ENCODE measurements around the gene APOC3. TPM values are rescaled to one million over a fixed set of nuclear protein-coding genes. Genes with fewer than 3 reads are reported as not detected.
"Not testable (repeated sequence)": the region's sequence is repeated elsewhere in the genome, so short reads cannot be mapped to it uniquely, and the experiment has no call there.

The APOC3 gene
- polyA plus RNA-seq, 1 donor = 1,751 TPM

DNA sequence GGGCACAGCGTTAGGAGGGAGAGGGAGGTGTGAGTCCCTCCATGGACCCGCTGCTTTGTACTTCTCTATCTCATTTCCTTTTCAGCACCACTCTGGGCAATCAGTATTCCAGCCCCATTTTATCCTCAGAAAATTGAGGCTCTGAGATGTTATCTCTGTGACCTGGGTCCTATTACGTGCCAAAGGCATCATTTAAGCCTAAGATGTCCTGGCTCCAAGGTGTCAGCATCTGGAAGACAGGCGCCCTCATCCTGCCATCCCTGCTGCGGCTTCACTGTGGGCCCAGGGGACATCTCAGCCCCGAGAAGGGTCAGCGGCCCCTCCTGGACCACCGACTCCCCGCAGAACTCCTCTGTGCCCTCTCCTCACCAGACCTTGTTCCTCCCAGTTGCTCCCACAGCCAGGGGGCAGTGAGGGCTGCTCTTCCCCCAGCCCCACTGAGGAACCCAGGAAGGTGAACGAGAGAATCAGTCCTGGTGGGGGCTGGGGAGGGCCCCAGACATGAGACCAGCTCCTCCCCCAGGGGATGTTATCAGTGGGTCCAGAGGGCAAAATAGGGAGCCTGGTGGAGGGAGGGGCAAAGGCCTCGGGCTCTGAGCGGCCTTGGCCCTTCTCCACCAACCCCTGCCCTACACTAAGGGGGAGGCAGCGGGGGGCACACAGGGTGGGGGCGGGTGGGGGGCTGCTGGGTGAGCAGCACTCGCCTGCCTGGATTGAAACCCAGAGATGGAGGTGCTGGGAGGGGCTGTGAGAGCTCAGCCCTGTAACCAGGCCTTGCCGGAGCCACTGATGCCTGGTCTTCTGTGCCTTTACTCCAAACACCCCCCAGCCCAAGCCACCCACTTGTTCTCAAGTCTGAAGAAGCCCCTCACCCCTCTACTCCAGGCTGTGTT, 829 bp upstream of the APOC3 start:
- H3K27me3 ChIP-seq (ENCODE audit: control insufficient read depth, insufficient read depth, low read length) = no peaks in the 10 kb centered on the region
- H3K9me3 ChIP-seq (ENCODE audit: control insufficient read depth, low read depth, low read length) = no peaks in the 10 kb centered on the region
- WGBS (ENCODE audit: insufficient coverage, low lambda C conversion rate) = no CpG with 5 or more reads among the region's 16 CpGs
- H3K4me3 ChIP-seq (ENCODE audit: low read length) = peak overlapping the region; percentile 58
- peak; percentile 91 to 97 for DNase-seq
- peaks cover 4% of the 10 kb centered on the region for H3K36me3 ChIP-seq (ENCODE audit: control insufficient read depth, insufficient read depth, low read length)
- peak overlapping the region; percentile 97 for H3K27ac ChIP-seq (ENCODE audit: low read length)
- H3K4me1 ChIP-seq (ENCODE audit: control insufficient read depth, insufficient read depth, low read length) = peaks cover 70% of the 10 kb centered on the region

DNA sequence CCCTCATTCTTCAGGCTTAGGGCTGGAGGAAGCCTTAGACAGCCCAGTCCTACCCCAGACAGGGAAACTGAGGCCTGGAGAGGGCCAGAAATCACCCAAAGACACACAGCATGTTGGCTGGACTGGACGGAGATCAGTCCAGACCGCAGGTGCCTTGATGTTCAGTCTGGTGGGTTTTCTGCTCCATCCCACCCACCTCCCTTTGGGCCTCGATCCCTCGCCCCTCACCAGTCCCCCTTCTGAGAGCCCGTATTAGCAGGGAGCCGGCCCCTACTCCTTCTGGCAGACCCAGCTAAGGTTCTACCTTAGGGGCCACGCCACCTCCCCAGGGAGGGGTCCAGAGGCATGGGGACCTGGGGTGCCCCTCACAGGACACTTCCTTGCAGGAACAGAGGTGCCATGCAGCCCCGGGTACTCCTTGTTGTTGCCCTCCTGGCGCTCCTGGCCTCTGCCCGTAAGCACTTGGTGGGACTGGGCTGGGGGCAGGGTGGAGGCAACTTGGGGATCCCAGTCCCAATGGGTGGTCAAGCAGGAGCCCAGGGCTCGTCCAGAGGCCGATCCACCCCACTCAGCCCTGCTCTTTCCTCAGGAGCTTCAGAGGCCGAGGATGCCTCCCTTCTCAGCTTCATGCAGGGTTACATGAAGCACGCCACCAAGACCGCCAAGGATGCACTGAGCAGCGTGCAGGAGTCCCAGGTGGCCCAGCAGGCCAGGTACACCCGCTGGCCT, 641 bp downstream of the APOC3 start:
- Histone ChIP-seq H3K9me3 (ENCODE audit: control insufficient read depth, low read depth, low read length) (no peaks in the 10 kb centered on the region), H3K27ac (ENCODE audit: low read length) (peak overlapping the region; percentile 97), H3K4me1 (ENCODE audit: control insufficient read depth, insufficient read depth, low read length) (peaks cover 67% of the 10 kb centered on the region), H3K27me3 (ENCODE audit: control insufficient read depth, insufficient read depth, low read length) (no peaks in the 10 kb centered on the region), H3K36me3 (ENCODE audit: control insufficient read depth, insufficient read depth, low read length) (peaks cover 8% of the 10 kb centered on the region), H3K4me3 (ENCODE audit: low read length) (peak overlapping the region; percentile 58)
- no CpG with 5 or more reads among the region's 17 CpGs for WGBS (ENCODE audit: insufficient coverage, low lambda C conversion rate)
- DNase-seq = no peak

DNA sequence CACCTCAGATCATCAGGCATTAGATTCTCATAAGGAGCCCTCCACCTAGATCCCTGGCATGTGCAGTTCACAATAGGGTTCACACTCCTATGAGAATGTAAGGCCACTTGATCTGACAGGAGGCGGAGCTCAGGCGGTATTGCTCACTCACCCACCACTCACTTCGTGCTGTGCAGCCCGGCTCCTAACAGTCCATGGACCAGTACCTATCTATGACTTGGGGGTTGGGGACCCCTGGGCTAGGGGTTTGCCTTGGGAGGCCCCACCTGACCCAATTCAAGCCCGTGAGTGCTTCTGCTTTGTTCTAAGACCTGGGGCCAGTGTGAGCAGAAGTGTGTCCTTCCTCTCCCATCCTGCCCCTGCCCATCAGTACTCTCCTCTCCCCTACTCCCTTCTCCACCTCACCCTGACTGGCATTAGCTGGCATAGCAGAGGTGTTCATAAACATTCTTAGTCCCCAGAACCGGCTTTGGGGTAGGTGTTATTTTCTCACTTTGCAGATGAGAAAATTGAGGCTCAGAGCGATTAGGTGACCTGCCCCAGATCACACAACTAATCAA, 2.2 kb downstream of the APOC3 start:
- Histone ChIP-seq H3K4me3 (ENCODE audit: low read length) (peak overlapping the region; percentile 21), H3K27ac (ENCODE audit: low read length) (peak overlapping the region; percentile 97), H3K36me3 (ENCODE audit: control insufficient read depth, insufficient read depth, low read length) (peaks cover 10% of the 10 kb centered on the region), H3K4me1 (ENCODE audit: control insufficient read depth, insufficient read depth, low read length) (peaks cover 62% of the 10 kb centered on the region), H3K9me3 (ENCODE audit: control insufficient read depth, low read depth, low read length) (no peaks in the 10 kb centered on the region), H3K27me3 (ENCODE audit: control insufficient read depth, insufficient read depth, low read length) (no peaks in the 10 kb centered on the region)
- no CpG with 5 or more reads among the region's 7 CpGs for WGBS (ENCODE audit: insufficient coverage, low lambda C conversion rate)
- no peak for DNase-seq

DNA sequence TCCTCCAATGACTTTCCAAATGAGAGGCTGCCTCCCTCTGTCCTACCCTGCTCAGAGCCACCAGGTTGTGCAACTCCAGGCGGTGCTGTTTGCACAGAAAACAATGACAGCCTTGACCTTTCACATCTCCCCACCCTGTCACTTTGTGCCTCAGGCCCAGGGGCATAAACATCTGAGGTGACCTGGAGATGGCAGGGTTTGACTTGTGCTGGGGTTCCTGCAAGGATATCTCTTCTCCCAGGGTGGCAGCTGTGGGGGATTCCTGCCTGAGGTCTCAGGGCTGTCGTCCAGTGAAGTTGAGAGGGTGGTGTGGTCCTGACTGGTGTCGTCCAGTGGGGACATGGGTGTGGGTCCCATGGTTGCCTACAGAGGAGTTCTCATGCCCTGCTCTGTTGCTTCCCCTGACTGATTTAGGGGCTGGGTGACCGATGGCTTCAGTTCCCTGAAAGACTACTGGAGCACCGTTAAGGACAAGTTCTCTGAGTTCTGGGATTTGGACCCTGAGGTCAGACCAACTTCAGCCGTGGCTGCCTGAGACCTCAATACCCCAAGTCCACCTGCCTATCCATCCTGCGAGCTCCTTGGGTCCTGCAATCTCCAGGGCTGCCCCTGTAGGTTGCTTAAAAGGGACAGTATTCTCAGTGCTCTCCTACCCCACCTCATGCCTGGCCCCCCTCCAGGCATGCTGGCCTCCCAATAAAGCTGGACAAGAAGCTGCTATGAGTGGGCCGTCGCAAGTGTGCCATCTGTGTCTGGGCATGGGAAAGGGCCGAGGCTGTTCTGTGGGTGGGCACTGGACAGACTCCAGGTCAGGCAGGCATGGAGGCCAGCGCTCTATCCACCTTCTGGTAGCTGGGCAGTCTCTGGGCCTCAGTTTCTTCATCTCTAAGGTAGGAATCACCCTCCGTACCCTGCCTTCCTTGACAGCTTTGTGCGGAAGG, 2.9 kb downstream of the APOC3 start:
- H3K4me1 ChIP-seq (ENCODE audit: control insufficient read depth, insufficient read depth, low read length) = peaks cover 61% of the 10 kb centered on the region
- DNase-seq = no peak
- WGBS (ENCODE audit: insufficient coverage, low lambda C conversion rate) = no CpG with 5 or more reads among the region's 13 CpGs
- no peaks in the 10 kb centered on the region for H3K9me3 ChIP-seq (ENCODE audit: control insufficient read depth, low read depth, low read length)
- no peaks in the 10 kb centered on the region for H3K27me3 ChIP-seq (ENCODE audit: control insufficient read depth, insufficient read depth, low read length)
- peak overlapping the region; percentile 21 for H3K4me3 ChIP-seq (ENCODE audit: low read length)
- peaks cover 10% of the 10 kb centered on the region for H3K36me3 ChIP-seq (ENCODE audit: control insufficient read depth, insufficient read depth, low read length)
- H3K27ac ChIP-seq (ENCODE audit: low read length) = peak overlapping the region; percentile 97

DNA sequence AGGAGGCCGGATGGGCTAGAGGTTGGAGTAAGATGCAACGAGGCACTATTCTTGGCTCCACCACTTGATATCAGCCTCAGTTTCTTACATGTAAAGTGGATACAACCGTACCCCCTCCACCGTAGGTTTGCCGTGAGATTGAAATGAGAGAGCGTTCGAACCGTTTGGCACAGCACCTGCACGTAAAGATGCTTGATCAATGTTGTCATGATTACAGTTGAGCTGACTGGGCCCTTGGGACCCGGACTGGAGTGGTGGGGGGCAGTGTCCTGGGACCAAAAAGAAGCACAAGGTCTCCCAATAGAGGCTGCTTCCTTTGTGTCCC, 3.7 kb downstream of the APOC3 start:
- WGBS (ENCODE audit: insufficient coverage, low lambda C conversion rate) = 90% methylated on average over 2 of the region's 10 CpGs
- no peaks in the 10 kb centered on the region for H3K27me3 ChIP-seq (ENCODE audit: control insufficient read depth, insufficient read depth, low read length)
- H3K9me3 ChIP-seq (ENCODE audit: control insufficient read depth, low read depth, low read length) = no peaks in the 10 kb centered on the region
- H3K36me3 ChIP-seq (ENCODE audit: control insufficient read depth, insufficient read depth, low read length) = peaks cover 10% of the 10 kb centered on the region
- DNase-seq = no peak
- H3K4me1 ChIP-seq (ENCODE audit: control insufficient read depth, insufficient read depth, low read length) = peaks cover 61% of the 10 kb centered on the region
- H3K4me3 ChIP-seq (ENCODE audit: low read length) = no peak overlapping the region
- H3K27ac ChIP-seq (ENCODE audit: low read length) = peak overlapping the region; percentile 97

DNA sequence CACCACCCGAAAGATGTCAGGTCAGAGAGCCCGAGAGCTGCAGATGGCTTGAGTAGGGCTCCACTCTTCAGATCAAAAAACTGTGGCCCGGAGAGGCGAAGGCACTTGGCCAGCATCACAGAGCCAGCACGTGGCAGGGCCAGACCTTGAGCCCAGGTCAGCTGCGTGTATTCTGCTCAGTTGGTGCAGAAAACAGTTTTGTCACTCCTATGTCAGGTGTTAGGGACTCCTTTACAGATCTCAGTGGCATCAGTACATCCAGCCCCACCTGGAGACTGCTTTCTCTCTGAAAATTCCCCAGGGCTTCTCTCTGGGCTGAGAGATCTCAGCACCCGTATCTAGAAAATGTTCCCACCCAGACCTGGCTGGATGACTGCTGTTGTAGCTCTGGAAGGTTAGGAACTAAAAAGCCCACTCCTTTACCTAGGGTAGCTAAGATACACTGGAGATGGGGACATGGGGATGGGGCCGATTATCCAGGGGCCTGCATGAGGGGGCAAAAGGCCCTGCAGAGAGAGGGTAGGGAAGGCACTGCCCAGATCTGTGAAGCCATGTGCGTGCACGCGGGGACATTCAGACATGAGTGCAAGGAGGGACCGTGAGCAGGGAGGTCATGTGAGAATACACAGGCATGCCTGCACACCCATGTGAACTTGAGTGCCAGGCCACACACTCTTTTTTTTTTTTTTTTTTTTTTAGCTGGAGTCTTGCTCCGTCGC, 4.3 kb downstream of the APOC3 start:
- H3K4me1 ChIP-seq (ENCODE audit: control insufficient read depth, insufficient read depth, low read length) = peaks cover 60% of the 10 kb centered on the region
- H3K9me3 ChIP-seq (ENCODE audit: control insufficient read depth, low read depth, low read length) = no peaks in the 10 kb centered on the region
- no CpG with 5 or more reads among the region's 14 CpGs for WGBS (ENCODE audit: insufficient coverage, low lambda C conversion rate)
- H3K27me3 ChIP-seq (ENCODE audit: control insufficient read depth, insufficient read depth, low read length) = no peaks in the 10 kb centered on the region
- H3K36me3 ChIP-seq (ENCODE audit: control insufficient read depth, insufficient read depth, low read length) = peaks cover 10% of the 10 kb centered on the region
- peak in 1 of 2 donors; percentile 71 for DNase-seq
- H3K4me3 ChIP-seq (ENCODE audit: low read length) = no peak overlapping the region
- peak overlapping the region; percentile 97 for H3K27ac ChIP-seq (ENCODE audit: low read length)

DNA sequence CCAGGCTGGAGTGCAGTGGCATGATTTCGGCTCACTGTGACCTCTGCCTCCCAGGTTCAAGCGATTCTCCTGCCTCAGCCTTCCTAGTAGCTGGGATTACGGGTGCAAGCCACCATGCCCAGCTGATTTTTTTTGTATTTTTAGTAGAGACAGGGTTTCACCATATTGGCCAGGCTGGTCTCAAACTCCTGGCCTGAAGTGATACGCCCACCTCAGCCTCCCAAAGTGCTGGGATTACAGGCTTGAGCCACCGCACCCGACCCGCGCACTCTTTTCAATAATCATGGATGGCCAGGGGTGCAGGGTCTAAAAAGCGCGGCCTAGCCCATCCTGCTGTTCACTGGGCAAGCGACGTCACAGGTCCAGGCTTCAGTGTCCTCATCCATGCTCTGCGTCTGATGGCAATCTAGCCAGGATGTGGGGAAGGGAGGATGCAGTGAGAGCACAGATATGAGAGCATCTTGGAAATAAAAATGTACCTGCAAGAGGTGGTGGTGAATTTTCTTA, 4.9 kb downstream of the APOC3 start:
- peak overlapping the region; percentile 74 for H3K4me3 ChIP-seq (ENCODE audit: low read length)
- H3K27ac ChIP-seq (ENCODE audit: low read length) = peak overlapping the region; percentile 96
- peaks cover 62% of the 10 kb centered on the region for H3K4me1 ChIP-seq (ENCODE audit: control insufficient read depth, insufficient read depth, low read length)

DNA sequence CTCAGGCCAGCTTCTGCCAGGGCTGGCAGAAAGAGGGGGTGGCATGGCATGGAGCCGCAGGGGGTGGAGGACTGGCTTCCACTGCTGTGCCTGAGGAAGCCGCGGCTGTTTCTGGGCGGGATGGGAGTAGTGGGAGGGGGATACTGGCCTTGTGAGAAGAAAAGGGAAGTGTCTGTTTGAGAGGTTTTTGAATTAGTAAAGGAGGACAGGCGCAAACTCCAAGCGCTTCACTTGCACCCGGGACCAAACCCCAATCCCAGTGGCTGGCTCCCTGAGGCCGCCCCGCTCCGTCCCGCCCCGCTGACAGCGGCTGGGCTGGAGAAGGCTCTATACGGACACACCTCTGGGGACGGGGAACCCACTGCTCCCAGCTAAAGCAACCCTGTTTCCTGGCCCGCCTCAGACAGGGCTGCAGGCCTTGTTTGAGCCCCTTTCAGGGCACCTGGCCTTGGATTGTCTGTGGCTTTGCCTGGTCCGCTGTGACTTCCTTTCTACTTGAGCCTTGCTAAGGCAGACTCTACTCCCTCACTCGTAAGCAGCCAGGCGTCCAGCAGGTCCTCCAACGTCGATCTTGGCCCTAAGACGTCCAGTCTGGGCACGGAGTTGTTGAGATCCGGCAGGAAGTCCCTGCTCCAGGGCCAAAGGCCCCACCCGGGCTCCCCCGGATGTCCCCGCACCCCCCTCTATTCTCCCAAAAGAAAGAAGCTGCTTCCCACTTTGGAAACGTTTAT, 5.5 kb downstream of the APOC3 start:
- Histone ChIP-seq H3K27ac (ENCODE audit: low read length) (peak overlapping the region; percentile 96), H3K4me1 (ENCODE audit: control insufficient read depth, insufficient read depth, low read length) (peaks cover 61% of the 10 kb centered on the region), H3K36me3 (ENCODE audit: control insufficient read depth, insufficient read depth, low read length) (peaks cover 10% of the 10 kb centered on the region), H3K9me3 (ENCODE audit: control insufficient read depth, low read depth, low read length) (no peaks in the 10 kb centered on the region), H3K4me3 (ENCODE audit: low read length) (peak overlapping the region; percentile 74), H3K27me3 (ENCODE audit: control insufficient read depth, insufficient read depth, low read length) (no peaks in the 10 kb centered on the region)
- DNase-seq = no peak
- no CpG with 5 or more reads among the region's 28 CpGs for WGBS (ENCODE audit: insufficient coverage, low lambda C conversion rate)

More for the DNA sequence above, 4.9 kb downstream of the APOC3 start:
- no CpG with 5 or more reads among the region's 13 CpGs for WGBS (ENCODE audit: insufficient coverage, low lambda C conversion rate)
- H3K27me3 ChIP-seq (ENCODE audit: control insufficient read depth, insufficient read depth, low read length); H3K36me3 ChIP-seq (ENCODE audit: control insufficient read depth, insufficient read depth, low read length); DNase-seq; H3K9me3 ChIP-seq (ENCODE audit: control insufficient read depth, low read depth, low read length): not testable (repeated sequence)
